Mesodermal cell (in vitro differentiated cells): Measurements from ENCODE around the gene CHMP6. TPM values are rescaled to one million over a fixed set of nuclear protein-coding genes. Genes with fewer than 3 reads are reported as not detected.
A peak's percentile ranks its signal among the peaks of the same experiment; 100 is the strongest.

Experiments used
- H3K27ac ChIP-seq: 2 replicates; pipeline ENCODE4 v1.7.0; 2013; ENCODE audit warnings: mild to moderate bottlenecking, low read depth, low read length, moderate library complexity; ENCODE audit not compliant: severe bottlenecking
- H3K36me3 ChIP-seq: 2 replicates; pipeline ENCODE4 v1.7.1; 2013; ENCODE audit warnings: mild to moderate bottlenecking, low read length, moderate library complexity; ENCODE audit not compliant: control insufficient read depth, insufficient read depth
- H3K4me1 ChIP-seq: one replicate; pipeline ENCODE4 v1.7.1; 2013; ENCODE audit warnings: mild to moderate bottlenecking, low read length; ENCODE audit not compliant: insufficient read depth, control insufficient read depth, poor library complexity, severe bottlenecking
- H3K4me3 ChIP-seq: 2 replicates; pipeline ENCODE4 v1.7.0; 2013; ENCODE audit warnings: low read length, control low read depth, mild to moderate bottlenecking; ENCODE audit not compliant: insufficient read depth, poor library complexity, severe bottlenecking; ENCODE audit errors: extremely low read depth
- H3K9me3 ChIP-seq: 2 replicates; pipeline ENCODE4 v1.7.1; 2013; ENCODE audit warnings: mild to moderate bottlenecking, low read length, moderate library complexity; ENCODE audit not compliant: control insufficient read depth
- WGBS, 2 experiments: methylation state at CpG; one replicate each; pipeline ENCODE4 v1.1.5; 2013; ENCODE audit warnings: missing lambda C conversion rate in 2 of 2; ENCODE audit not compliant: insufficient coverage in 2 of 2; 5-methylcytosine and 5-hydroxymethylcytosine counted together
- polyA plus RNA-seq, 2 experiments: library from polyadenylated mRNA; stranded (reverse); fragments of 50-300 nt; gene quantifications; one replicate each; pipeline ENCODE4 v1.2.3, GENCODE V29; 2013

Gene CHMP6
- polyA plus RNA-seq (2013, experiment 1 of 2): 17.0 TPM
- 16.6 TPM for polyA plus RNA-seq (2013, experiment 2 of 2)

DNA sequence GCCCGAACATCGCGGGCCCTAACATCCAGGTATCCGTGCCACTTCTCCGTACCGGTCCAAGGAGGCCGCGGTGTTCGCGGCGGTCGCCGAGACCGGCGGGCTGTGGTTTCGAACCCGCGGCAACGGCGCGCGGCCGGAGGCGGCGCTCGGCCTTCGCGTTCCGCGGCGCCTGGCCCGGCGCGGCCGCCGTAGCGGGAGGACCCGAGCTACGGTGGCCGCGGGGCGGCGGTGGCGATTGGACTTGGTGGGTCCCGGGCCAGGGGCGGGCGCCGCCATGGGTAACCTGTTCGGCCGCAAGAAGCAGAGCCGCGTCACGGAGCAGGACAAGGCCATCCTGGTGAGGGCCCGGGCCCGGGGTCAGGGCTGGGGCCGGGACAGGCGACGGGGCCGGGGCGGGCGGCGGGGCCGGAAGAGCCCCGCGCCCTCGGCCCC lies at the start of gene CHMP6:
TSS of gene CHMP6 (plus strand) at position 197 of the 432 bp plus-strand sequence. CDS start at position 275, 78 bp downstream.
- Histone ChIP-seq H3K36me3 (peaks cover 18% of the 10 kb centered on the region), H3K27ac (no peak within 1 kb of the TSS), H3K4me3 (peak within 1 kb of the TSS; percentile 72), H3K9me3 (no peaks in the 10 kb centered on the region), H3K4me1 (peaks cover 6% of the 10 kb centered on the region)
- 1% methylated on average over 54 to 60 of the region's 66 CpGs for WGBS, 2 experiments

DNA sequence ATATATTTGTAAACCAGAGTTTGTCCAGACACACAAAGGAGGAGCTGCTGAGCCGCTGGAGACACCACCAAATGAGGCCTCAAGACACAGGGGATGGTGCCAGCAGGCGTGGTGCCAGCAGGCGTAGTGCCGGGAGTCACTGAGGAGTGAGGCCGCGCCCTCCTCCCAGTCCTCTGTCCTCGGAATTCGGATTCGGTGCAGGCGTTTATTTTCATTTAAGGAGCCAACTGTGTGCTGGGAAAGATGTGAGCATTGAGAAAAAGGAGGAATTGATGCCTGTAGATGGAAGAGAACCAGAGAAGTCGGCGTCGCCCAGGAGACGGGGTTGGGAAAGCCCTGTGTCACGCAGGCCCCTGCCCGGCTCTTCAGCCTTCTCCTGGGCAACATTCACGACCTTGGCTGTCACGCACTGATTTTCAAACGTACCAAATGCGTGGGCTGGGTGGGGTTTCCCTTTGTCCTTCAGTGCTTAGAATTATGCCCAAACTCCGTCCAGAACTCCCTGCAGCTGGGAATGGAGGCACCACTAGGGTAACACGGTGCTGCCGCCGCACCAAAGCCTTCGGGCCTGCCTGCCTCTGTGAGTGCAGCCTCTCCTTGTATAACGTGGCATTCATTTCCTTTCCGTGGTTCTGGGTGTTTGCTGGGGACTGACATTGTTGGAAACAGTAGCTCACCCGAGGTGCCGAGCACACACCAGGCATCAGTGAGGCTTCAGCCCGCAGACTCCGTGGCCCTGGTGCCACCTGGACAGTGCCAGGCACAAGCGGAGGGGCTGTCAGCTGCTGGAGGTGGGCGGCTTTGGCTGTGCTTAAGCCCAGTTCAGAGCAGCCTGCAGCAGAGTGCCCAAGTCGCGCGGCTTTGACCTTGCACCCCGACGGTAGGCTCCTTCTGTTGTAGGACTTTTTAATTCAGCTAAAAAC lies 49.0 kb upstream of the CHMP6 start:
- H3K36me3 ChIP-seq: peaks cover 14% of the 10 kb centered on the region
- 95 to 97% methylated on average over 33 to 38 of the region's 38 CpGs for WGBS, 2 experiments
- no peaks in the 10 kb centered on the region for H3K9me3 ChIP-seq
- H3K4me1 ChIP-seq: no peaks in the 10 kb centered on the region
- no peak overlapping the region for H3K4me3 ChIP-seq
- no peak overlapping the region for H3K27ac ChIP-seq

DNA sequence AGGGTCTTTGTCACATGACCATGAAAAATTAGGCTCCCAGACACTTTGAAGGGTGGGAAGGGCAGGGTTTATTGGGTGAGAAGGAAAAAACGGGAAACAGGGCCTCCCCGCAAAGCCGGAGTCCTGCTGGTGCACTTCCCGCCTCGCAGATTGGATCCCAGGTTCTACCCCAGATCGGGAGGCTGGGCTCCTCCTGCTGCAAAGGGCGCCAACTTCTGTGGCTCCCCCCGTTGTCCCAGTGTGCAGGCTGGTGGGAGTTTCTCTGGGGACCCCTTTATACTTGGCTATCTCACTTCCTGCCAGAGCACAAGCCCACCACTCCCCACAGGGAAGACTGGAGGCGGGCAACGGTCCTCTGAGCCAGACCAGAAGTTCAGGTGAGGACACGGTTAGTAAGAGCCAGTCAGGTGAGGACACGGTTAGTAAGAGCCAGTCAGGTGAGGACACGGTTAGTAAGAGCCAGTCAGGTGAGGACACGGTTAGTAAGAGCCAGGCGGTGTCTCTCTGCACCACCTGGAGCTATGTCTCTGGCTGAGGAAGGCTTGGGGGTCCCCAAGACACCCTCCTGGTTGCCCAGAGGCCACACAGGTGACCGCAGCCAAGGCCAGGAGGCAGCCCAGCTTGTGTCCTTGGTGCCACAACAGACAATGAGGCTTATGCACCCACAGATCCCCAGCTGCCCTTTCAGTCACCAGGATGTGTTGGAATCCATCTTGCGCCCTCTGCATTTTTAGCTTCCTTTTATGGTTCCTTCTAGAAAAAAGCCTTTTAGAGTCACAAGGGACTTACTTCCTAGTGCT lies 48.1 kb upstream of the CHMP6 start:
- no peak overlapping the region for H3K27ac ChIP-seq
- H3K36me3 ChIP-seq: peaks cover 16% of the 10 kb centered on the region
- 95 to 98% methylated on average over 15 to 16 of the region's 17 CpGs for WGBS, 2 experiments
- H3K9me3 ChIP-seq: no peaks in the 10 kb centered on the region
- no peak overlapping the region for H3K4me3 ChIP-seq
- H3K4me1 ChIP-seq: no peaks in the 10 kb centered on the region

DNA sequence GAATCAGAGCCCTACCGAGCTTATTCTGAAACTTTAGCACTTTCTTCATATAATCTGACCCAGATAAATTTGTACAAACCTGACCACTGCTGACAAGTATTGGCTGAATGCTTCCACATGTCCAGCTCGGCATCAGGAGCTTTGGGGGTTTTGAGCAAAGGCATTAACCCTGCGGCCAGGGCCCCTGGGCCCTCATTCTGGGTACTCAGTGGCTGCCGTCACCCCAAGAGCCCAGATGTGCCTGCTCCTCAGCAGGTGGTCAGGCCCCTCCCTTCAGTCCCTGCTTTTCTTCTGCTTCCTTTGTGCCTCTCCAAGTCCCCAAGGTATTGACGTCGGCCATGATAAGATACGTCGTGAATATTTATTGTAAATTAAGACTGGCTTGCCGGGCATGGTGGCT lies 47.3 kb upstream of the CHMP6 start:
- 89 to 93% methylated on average over 8 to 9 of the region's 9 CpGs for WGBS, 2 experiments
- H3K27ac ChIP-seq: no peak overlapping the region

DNA sequence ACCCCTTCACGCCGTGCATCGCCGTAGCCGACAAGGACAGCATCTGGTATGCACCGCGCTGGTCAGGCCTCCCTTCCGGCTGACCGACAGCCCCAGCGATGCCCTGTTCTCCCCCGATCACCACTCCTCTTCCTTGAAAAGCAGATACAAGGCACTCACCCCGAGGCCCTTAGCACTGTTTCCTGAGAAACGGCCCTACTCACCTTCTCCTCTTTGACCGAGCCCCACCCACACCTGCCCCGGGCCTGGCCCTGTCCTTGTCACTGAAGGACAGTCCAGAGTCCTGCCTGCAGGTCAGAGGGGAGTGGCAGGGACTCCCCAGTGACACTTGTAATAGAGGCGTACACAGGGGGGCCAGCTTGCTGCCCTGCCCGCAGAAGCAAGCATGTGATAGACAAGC lies 45.9 kb upstream of the CHMP6 start:
- Histone ChIP-seq H3K36me3 (peaks cover 20% of the 10 kb centered on the region), H3K9me3 (no peaks in the 10 kb centered on the region), H3K4me1 (no peaks in the 10 kb centered on the region), H3K4me3 (no peak overlapping the region), H3K27ac (no peak overlapping the region)
- 89 to 96% methylated on average over 17 of the region's 17 CpGs for WGBS, 2 experiments

More for the DNA sequence above, 47.3 kb upstream of the CHMP6 start:
- no peaks in the 10 kb centered on the region for H3K9me3 ChIP-seq
- H3K4me1 ChIP-seq: no peaks in the 10 kb centered on the region
- no peak overlapping the region for H3K4me3 ChIP-seq
- H3K36me3 ChIP-seq: peaks cover 16% of the 10 kb centered on the region

DNA sequence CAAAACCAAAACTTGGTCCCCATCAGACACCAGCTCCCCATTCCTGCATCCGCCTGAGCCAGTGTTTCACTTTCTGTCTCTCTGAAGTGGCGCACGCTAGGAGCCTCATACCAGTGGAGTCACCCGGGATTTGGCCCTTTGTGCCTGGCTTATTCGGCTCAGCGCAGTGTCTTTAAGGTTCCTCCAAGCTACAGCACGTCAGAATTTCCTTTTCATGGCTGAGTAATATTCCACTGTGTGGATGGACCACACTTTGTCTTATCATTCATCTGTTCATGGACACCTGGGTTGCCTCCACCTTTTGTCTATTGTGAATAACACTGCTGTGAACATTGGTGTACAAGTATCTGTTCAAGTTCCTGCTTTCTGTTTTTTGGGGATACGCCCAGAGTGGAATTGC lies 45.2 kb upstream of the CHMP6 start:
- 95 to 98% methylated on average over 7 to 8 of the region's 8 CpGs for WGBS, 2 experiments
- no peak overlapping the region for H3K27ac ChIP-seq
- peaks cover 23% of the 10 kb centered on the region for H3K36me3 ChIP-seq
- H3K4me3 ChIP-seq: no peak overlapping the region
- no peaks in the 10 kb centered on the region for H3K9me3 ChIP-seq
- H3K4me1 ChIP-seq: no peaks in the 10 kb centered on the region

DNA sequence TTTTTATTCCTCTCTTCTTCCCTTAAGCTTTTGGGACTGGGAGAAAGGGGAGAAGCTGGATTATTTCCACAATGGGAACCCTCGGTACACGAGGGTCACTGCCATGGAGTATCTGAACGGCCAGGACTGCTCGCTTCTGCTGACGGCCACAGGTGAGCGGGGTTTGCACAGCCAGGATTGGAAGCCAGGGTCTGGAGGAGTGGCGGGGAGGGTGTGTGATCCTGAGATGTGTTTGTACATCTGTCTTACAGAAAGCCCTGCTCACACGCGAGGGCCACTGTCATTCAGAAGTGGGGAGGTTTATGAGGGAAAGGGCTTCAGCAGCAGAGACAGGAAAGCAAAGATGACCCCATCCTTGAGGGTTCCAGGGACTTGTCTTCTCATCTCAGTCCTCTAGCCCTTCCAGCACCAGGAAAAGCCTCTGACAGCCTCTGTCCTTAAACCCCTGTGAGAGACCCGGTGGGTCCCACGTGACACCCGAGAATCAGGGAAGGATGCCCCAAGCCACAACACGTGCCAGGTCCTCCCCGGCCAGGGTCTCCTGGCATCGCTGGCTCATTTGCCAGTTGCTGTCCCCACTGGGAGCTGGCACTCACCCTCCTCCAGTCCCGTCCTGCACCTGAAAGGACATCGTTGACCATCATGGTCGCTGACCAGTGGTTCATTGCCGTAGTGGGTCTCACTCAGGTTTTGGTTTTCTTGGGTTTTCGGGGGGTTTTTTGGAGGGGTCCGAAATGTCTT lies 44.3 kb upstream of the CHMP6 start:
- no peaks in the 10 kb centered on the region for H3K4me1 ChIP-seq
- no peak overlapping the region for H3K4me3 ChIP-seq
- peaks cover 23% of the 10 kb centered on the region for H3K36me3 ChIP-seq
- WGBS, 2 experiments: 91% methylated on average over 20 of the region's 21 CpGs
- H3K9me3 ChIP-seq: no peaks in the 10 kb centered on the region
- H3K27ac ChIP-seq: no peak overlapping the region

DNA sequence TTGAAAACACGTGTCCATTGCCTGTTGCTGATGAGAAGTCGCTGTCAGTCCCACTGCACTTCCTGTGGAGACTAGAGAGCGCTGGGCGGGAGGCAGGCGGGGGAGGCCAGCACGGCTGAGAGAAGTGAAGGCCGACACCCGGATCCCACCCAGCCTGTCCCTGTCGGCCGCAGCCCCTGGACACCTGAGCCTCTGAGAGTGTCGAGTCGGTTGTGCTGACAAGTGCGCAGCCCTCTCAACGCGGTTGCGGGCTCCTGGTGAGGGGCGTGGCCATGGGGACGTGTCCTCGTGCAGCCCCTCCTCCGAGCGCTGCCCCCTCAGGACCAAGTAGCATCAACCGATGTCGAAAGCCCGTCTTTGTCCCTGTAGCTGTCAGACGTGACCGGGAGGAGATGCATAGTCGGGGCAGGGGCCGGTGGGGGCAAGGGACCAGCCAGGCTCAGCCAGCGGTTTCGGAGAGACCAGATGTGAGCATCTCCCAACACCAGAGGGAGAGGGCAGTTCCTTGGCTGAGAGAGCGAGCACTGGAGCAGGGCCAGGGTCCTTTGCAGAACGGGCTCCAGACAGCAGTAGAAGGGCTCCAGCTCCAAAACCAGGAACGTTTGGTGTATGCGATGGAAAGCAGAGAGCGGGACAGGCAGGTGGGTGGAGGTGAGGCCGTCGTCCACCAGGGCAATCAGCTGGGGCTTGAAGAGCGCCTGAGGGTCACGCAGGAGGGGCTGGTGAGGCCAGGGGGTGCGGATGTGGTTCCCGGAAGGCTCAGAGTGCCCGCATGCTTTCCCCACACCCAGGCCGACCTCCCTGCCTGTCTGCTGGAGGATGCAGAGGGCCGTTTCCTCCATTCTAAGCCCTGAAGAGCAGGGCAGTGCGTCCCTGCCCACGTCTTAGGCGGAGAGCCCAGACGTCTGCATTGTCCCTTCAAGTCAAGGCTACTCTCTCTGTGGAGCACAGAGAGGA lies 43.3 kb upstream of the CHMP6 start:
- Histone ChIP-seq H3K9me3 (no peaks in the 10 kb centered on the region), H3K4me3 (no peak overlapping the region), H3K36me3 (peaks cover 23% of the 10 kb centered on the region), H3K27ac (no peak overlapping the region), H3K4me1 (no peaks in the 10 kb centered on the region)
- WGBS, 2 experiments: 93 to 94% methylated on average over 40 to 48 of the region's 48 CpGs

DNA sequence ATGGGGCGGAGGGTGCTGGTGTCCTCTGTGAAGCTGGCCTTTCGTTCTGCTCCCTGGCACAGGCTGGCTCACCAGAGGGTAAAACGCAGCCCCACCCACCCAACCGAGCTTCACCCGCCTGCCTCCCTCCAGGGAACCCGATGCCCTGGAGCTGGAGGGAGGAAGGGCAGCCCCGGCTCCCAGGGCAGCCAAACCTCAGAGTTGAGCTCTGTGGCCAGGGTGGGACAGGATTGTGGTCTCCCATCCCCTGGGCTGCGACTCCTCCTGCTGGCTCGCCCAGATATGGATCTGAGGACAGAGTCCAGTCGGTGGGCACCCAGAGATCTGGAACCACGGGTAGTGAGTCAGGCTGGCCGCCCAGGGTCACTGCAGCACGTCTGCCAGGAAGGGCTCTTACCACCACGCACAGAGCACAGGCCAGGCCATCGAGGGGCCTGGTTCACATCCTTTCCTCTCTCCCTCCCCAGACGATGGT lies 42.6 kb upstream of the CHMP6 start:
- H3K4me1 ChIP-seq: no peaks in the 10 kb centered on the region
- peaks cover 23% of the 10 kb centered on the region for H3K36me3 ChIP-seq
- H3K4me3 ChIP-seq: no peak overlapping the region
- no peaks in the 10 kb centered on the region for H3K9me3 ChIP-seq
- H3K27ac ChIP-seq: no peak overlapping the region
- WGBS, 2 experiments: 95 to 98% methylated on average over 11 to 15 of the region's 16 CpGs
